Esophagus mucosa (tissue), 1 donor: ENCODE measurements around the gene IRAK1. TPM values are rescaled to one million over a fixed set of nuclear protein-coding genes. Genes with fewer than 3 reads are reported as not detected.

Experiments
- ATAC-seq: fragments of 200-7000 bp; cut with Tn5 transposase; one replicate; pipeline ENCODE4 v1.9.1; 2020
- total RNA-seq: library from RNA; stranded (reverse); gene quantifications from one replicate; pipeline ENCODE4 v1.2.4, GENCODE V29; 2023
- donor health status: DM: yes; HTN: yes; CAD: no.

The IRAK1 gene
- total RNA-seq, 1 donor from 2014 or later, result 97.8 TPM

DNA sequence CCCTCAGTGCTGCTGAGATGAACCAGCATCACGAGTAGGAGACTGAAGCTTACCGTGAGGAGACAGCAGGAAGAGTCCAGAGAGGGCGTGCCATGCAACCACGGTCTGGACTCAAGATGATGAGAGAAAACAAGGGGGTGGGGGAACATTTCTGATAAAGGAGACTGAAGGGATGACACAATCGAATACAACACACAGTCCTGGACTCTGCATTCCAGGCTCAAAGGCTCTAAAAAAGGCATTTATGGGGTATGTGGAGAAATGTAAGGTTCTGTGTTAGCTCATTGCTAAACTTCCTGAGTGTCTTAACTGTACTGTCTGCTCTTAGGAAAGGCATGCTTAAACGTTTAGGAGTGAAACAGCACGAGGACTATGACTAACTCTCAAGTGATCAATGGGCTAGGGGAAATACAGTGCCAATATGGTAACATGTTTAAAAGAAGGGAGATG, 20.6 kb upstream of the IRAK1 start:
- peak; percentile 36 for ATAC-seq

DNA sequence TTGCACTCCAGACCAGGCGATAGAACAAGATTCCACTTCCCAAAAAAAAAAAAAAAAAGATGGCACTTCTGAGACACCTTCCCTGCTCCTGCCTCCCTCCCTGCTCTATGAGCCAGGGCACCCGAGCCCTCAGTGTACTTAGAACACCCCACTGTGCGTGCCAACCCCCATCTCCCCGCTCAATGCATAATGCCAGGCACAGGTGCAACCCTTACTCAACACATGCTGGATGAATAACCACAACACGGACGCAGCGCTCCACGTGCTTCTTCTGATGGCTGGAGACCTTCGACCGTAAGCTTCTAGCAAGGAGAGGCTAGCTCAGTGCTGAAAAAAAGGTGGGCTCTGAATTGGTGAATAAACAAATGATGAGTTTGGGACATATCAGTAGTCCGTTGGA, 19.9 kb upstream of the IRAK1 start:
- no peak for ATAC-seq

GRCh38 chrX:154038656-154039055, 19.0 kb upstream of the IRAK1 start:
- no peak for ATAC-seq

- no peak for ATAC-seq
These were observed 18.1 kb upstream of the IRAK1 start for GRCh38 chrX:154037754-154038153.

DNA sequence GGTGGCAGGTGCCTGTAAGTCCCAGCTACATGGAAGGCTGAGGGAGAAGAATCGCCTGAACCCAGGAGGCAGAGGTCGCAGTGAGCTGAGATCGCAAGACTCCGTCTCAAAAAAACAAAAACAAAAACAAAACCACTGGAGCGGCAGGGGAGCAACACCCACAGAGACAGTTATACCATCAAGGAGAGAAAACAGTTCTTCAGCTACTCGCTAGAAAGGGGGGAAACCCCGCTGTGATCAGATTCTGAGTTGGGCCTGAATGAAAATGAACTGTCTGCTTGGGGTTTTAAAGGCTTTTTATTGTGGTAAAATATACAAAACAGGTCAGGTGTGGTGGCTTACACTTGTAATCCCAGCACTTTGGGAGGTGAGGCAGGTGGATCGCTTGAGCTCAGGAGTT, 16.8 kb upstream of the IRAK1 start:
- no peak for ATAC-seq

DNA sequence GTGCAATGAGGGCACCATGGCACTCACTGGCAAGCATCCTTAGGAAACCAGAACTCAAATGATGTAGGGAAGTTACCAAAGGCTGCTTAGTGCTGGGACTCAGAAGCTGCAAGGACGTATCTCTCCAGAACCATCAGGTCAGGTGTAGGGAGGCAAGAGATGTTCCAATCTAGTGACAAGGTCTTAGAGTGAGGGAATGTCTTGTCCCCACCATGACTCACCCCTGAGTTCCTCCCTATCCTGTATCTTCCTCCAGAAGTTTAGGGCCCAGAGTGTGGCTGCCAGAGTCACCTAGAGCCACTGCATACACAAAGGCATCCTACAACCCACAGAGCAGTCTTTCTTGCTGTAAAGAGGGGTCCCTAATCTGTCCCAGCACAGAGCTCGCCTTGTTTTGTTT, 14.1 kb upstream of the IRAK1 start:
- no peak for ATAC-seq

DNA sequence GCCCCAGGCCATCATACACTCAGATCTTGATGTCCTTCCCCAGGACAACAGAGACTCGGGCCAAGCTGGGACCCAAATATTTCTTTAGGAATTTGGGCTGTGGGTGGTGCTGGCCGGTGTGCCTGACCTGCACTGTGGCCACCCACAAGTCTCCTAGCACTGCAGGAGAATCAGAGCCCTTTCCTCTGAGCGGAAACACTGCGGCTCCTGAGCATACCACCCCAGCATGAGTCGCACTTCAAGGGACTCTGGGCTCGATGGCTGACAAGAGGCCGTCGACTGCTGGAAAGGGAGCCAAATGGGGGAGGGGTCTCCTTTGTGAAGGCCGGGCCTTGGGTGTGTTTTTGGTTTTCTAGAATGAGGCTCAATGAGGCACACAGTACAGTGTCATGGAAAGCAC, 13.0 kb upstream of the IRAK1 start:
- ATAC-seq, result no peak

DNA sequence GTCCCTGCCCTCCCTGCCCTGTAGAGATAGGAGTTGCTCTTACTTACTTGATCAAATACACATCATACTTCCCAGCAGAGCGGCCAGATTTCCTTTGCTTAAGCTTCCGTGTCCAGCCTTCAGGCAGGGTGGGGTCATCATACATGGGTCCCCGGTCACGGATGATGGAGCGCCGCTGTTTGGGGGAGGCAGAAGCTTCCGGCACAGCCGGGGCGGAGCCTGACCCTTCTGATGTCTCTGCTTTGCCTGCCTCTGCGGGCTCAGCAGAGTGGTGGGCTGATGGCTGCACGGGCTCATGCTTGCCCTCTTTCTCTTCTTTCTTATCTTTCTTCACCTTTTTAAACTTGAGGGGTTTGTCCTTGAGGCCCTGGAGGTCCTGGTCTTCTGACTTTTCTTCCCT, 12.5 kb upstream of the IRAK1 start:
- no peak for ATAC-seq

DNA sequence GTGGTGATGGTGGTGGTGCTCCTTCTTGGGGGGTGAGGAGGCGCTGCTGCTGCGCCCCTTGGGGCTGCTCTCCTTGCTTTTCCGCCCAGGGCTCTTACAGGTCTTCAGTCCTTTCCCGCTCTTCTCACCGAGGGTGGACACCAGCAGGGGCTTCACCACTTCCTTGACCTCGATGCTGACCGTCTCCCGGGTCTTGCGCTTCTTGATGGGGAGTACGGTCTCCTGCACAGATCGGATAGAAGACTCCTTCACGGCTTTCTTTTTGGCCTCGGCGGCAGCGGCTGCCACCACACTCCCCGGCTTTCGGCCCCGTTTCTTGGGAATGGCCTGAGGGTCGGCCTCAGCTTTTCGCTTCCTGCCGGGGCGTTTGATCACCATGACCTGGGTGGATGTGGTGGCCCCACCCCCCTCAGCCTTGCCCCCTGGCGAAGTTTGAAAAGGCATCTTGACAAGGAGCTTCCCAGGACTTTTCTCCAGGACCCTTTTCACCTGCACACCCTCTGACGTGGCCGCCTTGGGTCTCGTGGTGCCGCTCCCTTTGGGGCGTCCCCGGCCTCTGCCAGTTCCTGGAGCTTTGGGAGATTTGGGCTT, 11.1 kb upstream of the IRAK1 start:
- ATAC-seq, result no peak

- no peak for ATAC-seq
These were observed 10.6 kb upstream of the IRAK1 start for GRCh38 chrX:154030266-154030665.

GRCh38 chrX:154029439-154029838, 9.7 kb upstream of the IRAK1 start:
- ATAC-seq, result peak; percentile 5

DNA sequence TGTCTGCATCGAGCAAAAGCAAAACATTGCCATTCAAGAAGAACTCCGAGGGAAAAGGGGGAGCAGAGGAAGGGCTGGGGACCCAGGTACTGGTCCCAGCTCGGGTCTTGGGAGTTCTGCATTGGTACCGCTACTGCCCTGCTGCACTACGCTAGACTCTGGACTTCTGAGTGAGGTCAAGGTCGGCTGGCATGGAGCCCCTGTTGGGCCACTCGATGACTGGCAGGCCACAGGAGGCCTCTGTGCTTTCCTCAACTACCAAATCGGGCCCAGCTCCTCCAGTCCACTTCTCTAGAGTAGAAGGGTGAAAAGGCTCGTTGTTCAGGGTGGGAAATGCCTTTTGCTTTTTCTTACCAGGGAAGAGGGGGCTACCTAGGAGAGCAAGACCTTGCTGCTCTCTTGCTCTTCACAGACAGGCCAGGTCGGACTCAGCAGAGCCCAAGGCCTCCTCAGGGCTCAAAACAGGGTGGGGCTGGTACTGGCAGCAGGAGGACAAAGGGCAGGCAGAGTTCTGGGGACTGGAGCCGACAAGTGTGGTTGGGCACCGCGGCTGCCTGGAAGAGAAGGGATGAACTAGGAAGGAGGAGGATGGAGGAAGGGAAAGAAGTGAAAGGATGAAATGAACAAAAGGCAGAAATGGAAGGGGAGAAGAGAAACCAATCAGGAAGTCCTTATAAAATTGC, 8.9 kb upstream of the IRAK1 start:
- no peak for ATAC-seq

DNA sequence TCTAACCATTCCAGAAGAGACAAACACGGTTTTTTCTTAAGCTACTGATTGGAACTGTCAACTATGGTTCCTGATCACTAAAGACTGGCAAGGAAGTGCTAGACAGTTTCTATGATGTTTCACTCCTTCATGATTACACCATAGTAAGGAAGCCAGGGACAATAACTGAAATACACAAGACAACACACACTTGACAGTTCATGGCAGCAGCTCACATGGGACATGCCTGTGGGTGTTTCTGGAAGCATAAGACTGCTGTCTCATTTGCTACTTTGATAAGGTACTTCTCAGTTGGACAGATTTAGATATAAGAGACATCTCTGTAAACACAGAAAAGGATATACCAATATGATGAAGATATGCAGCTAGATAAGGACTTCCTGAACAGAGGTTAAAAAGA, 8.3 kb upstream of the IRAK1 start:
- ATAC-seq, result no peak

GRCh38 chrX:154027022-154027402, 7.3 kb upstream of the IRAK1 start:
- no peak for ATAC-seq

- ATAC-seq, result no peak
These were observed 6.7 kb upstream of the IRAK1 start for GRCh38 chrX:154026136-154027021.

DNA sequence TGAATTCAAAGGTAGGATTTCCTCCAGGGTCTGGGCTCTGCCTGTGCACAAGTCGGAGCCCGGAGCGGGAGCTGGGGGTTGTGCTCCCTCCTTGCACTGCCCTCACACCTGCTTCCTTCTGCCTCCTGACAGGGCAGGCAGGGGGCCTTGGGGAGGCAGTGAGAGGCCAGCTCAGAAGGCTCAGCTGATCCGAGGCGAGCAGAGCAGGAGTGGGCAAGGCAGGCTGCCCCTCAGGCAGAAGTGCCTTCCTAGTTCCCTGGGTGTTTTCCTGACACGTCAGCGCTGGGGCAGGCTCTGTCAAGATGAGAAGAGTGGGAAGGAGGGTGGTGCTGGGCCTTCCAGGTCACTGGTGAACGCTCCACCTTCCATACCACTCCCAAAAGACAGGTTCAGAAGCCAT, 5.5 kb upstream of the IRAK1 start:
- peak; percentile 72 for ATAC-seq

- no peak for ATAC-seq
These were observed 4.6 kb upstream of the IRAK1 start for GRCh38 chrX:154024271-154024670.

DNA sequence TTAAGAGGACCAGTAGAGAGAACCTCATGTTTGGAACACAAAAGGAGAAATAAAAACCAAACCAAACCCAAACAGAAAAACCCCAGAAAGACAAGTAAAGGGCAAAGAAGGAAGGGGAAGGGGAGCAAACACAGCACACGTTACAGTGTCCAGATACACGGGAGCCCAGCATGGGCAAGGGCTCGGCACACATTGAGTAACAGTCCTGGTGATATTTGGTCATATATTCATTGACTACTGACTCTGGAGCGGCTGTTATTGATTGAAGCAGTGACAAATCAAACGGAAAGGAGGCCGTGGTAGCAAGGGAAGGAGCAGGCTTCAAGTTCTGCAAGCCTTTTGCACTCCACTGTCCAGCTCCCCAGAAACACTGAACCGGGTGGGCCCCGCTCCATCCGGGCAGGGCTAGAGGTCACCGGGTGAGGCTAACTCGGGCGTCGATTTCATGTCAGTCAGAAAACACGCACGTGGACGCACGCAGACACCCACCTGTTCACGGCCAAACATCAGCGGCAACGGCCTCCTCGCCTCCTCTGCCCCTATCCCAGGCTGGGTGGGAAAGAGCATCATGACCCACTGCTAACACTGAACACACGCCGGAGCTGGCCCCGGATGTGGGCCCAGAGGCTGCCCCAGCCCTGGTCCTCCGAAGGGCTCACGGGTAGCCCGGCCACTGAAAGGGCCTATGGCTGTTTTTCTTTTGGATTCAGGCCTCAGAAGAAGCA, 3.7 kb upstream of the IRAK1 start:
- no peak for ATAC-seq

DNA sequence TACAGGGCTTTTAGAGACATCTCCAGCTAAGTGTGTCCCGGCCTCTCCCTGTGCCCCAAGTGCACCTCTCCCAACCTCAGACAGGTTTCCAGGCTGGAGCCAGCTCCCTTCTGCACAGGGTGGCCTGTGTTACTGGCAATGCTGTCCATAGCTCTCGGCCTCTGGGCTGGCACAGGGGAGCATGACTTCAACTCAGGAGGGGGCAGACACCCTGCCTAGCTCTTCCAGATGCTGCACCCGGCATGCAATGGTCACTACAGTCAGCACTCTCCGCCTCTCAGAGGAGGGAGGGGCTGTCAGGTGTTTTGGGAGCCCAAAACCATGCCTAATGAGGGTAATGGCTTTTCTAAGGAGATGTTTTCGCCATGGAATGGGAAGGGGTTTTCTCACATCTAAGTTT, 2.4 kb upstream of the IRAK1 start:
- ATAC-seq, result no peak

DNA sequence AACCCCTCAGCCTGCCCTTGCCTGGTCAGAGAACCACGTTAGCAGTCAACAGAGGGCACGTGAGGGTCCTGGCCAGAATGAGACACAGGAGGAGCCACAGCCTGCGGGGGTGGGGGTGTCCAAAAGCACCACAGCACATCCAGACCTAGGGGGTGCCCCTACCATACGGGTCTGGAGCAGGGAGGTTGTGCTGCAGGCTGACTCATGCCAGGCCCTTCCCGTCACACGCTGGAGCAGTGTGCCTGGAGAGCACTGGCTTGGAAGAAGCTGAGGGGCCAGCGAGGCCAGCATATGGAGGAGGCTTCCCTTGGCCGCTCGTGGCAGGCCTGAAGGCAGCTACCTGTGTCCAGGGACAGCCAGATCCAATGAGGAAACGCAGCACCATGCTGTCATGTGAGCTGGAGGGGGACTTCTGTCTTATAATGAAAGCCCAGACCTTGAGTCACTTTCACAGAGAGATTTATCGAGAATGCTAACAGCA, 1.5 kb upstream of the IRAK1 start:
- ATAC-seq, result peak; percentile 39

DNA sequence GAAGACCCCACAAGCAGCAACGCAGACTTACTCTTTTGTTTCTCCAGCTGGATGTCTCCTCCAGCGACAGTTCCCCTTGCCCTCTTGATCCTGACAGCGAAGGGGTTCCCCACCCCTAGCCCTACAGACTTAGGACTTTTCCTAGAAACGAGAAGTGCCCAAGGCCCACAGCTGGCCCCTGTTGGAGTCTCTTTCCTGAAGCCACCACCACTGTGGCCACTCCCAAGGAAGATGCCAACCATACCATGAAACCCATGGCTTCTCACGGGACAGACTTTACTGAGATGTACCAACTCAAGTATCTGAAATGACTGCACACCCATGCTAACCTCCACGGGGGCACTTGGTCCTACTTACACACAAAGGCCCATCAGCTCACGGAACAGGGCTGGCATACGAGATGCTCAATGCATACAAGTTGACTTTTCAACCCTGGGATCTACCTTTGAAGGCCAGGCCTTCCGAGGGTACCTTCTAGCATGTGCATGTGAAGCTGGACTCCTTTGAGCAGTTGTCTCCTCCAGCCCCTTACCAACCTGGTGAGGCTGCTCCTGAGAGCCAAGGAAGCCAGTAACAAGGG, 924 bp upstream of the IRAK1 start:
- no peak for ATAC-seq

DNA sequence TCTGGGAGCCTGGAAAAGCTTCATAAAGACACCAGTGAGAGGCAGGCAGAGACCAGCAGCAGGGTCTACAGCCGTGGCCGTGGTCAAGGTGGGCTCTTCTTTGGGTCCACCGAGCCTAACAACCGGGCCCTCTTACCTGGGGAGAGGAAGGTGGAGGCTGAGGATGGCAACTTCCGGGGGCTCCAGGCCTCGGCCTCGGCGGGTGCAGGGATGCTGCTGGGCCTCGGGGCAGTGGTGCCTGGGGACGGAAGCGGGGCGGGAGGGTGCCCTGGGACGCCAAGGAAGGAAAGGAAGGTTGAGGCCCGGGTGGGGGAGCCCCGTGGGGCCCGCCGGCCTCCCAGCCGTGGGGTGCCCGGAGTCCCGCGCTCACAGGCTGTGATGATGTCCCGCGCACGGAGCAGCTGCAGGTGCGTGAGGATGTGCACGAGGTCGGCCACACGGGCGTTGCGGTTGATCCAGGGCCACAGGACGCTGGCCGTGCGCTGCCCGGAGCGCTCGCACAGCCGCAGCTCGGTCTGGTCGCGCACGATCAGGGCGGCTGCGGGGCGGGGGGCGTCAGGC, 561 bp downstream of the IRAK1 start:
- ATAC-seq, result peak; percentile 9
